Fibroblast of the conjunctiva (primary cell): ENCODE data around the gene PCTP.

Experiments used
- DNase-seq: peaks from one replicate; pipeline ENCODE4 v3.0.0-alpha.2; 2010; ENCODE audit warnings: low read depth

Gene PCTP

DNA sequence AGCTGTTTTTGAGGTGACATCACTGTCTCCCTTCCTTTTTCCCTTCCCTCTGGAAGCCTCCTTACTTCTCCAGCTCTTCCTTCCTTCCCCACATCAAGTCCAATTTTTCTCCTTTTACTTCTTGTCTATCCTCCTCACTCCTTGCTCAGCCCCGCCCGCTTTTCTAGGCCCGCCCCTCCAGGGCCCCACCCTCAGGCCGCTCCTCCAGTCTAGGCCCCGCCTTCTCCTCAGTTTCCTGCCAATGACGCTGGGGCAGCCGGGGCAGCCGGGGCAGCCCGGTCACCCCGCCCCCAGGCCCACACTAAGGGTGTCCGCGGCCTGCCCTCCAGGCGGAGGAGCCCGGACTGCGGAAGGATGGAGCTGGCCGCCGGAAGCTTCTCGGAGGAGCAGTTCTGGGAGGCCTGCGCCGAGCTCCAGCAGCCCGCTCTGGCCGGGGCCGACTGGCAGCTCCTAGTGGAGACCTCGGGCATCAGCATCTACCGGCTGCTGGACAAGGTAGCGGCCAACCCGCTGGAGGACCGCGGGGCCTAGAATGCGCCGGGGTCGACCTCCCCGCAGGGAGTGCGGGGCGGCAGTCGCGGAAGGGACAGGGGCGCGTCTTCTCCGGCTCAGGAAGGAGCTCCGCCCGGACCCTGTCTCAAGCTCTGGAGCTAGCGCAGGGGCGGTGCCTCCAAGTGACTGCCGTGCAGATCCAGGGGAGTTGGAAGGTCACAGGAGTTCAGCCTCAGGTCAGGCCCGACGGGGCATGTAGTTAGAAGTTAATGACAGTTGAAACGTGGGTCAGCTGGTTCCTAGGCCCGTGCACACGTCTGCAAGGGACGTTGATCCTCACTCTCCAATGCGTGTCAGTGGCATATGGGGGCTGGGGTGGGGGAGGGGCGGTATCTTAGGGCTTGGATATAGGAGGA, at the start of gene PCTP:
PCTP (plus strand) TSS at position 302 of the 908 bp plus-strand sequence; CDS start at position 355, 53 bp downstream.
- DNase-seq = peak; percentile 86

DNA sequence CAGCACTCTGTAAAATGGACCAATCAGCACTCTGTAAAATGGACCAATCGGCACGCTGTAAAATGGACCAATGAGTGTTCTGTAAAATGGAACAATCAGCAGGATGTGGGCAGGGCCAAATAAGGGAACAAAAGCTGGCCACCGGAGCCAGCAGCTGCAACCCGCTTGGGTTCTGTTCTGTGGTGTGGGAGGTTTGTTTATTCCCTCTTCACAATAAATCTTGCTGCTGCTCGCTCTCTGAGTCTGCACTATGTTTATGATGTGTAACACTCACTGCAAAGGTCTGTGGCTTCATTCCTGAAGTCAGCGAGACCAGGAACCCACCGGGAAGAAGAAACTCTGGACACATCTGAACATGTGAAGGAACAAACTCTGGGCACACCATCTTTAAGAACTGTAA, 48.7 kb upstream of the PCTP start:
- no peak for DNase-seq

DNA sequence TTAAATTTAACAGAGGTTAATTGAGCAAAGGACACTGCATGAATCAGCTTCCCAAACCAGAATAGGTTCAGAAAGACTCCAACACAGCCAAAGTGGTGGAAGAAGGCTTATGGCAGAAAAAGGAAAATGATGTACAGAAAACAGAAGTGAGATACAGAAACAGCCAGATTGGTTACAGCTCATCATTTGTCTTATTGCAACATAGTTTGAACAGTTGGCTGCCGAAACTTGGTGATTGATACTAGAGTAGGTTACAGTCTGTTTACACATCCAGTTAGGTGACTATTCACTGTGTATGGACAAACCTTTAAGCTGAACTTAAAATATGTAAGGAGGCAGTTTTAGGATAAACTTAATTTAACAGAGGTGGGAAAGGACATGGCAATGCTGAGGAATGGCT, 46.5 kb upstream of the PCTP start:
- DNase-seq = no peak

DNA sequence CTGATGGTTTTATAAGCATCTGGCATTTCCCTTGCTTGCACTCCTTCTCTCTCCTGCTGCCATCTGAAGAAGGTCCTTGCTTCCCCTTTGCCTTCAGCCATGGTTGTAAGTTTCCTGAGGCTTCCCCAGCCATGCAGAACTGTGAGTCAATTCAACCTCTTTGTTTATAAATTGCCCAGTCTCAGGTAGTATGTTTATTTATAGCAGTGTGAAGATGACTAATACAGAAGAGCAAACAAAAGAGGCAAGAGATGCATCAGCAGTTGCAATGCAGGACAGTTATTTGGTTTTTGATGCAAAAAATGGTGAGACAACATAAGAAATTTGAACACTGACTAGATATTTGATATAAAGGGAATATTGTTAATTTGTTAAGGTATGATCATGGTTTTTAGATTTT, 45.0 kb upstream of the PCTP start:
- no peak for DNase-seq

DNA sequence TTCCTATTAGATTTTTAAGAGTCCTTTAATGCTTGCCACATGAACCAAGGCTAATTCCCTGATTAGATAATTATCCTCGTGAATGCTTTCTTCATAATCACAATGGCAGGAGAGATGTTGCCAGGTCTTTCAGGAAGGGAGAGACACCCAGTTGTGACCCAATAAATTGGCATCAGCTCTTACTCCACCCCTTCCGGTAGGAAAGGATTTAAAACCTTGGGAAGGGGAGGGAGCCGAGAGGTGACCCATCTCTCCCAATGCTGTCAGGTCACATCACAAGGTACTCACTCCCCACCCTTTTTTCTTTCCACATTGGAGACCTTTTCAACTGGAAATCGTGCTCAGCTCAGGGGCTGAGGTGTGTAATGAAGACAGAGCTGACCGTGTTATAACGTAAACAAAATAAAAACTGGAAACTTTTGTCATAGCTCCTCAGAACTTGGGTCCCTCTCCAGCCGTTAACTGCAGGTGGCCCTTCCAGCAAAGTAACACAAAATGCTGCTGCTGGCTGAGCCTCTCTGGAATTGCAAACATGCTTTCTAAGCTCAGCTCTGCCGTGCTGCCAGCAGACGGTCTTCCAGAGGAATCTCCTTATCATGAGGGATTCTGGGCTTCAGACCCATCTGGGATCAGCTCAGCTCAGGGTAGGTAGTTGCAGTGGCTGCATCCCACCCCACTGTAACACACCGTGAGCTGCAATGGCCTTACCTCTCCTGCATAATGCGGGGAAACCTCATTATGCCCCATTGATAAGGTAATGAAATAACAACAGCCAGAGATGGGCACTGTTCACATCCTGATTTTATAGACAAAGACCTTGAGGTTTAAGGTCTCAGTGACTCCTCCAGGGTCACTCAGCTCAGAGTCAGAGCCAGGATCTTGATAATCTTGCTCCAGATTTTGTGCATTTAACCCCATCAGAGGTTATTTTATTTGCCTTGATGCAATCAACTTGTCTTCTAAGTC, 43.8 kb upstream of the PCTP start:
- DNase-seq = no peak

DNA sequence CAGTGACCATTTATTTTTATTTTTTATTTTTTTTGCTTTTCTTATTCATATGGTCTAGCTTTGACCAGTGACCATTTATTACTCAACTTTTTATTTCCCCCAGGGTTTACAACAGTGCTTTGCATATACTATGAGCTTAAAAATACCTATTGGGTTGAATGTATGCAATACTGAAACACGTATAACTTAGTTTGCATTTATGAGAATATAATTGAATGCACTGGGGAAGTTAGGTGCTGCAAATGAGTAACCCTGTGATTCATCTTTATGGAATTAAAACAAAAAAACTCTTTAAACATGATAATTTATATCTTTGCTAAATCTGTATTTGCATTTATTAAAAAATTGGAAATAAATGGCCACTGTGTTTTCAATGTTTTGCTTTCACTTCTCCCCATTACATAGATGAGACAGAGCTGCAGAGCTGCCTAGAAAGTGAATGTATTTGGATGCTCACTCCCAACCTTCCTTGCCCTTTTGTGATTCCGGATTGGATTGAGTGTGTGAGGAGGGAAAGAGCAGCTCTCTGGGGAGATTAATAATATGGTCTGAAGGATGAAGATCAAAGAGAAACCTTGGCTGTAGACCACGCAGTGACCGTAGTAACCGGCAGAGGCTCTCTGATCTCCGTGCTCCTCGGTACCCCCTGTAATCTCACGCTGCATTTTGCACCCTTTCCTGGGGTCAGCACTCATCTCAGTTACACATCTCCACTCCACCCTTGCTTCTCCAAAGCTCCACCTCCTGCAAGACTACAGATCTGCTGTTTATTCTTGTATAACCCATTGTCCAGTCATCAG, 42.5 kb upstream of the PCTP start:
- DNase-seq = no peak

DNA sequence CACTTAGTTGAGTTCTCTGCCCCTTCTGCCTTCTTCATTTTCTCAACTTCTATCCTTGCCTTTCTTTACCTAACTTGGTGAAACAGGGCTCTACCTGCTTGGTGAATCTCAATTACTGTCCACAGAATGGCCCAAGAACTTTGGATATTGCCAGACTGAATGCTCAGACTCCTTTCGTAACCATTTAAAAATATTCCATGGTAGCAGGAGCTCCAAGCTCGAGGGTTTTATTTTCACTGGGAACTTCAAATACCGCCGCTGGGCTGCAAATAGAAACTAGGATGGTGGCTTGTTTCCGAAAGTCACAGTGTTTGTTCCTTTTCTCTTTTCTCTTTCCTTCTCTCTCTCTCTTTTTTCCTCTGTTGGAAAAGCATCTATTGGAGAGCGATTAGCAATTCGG, 41.4 kb upstream of the PCTP start:
- DNase-seq = no peak

DNA sequence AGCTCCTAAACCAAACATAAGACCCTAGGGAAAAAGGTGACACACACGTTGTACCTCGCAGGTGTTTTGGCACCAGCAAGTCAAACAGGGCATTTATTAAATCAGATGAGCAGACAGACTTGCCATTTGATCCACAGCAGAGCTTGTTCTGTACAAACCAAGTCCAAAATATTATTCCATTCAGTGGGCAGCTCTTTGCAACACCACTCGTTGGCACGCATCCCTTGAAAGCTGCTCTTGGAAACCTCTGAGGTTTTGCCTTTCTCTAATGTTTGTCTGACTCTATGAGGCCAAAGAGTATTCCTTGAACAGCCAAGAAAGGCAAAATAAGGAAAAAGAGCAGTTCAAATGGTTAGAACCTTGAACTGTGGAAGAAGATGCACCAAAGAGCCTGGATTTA, 40.9 kb upstream of the PCTP start:
- DNase-seq = no peak

DNA sequence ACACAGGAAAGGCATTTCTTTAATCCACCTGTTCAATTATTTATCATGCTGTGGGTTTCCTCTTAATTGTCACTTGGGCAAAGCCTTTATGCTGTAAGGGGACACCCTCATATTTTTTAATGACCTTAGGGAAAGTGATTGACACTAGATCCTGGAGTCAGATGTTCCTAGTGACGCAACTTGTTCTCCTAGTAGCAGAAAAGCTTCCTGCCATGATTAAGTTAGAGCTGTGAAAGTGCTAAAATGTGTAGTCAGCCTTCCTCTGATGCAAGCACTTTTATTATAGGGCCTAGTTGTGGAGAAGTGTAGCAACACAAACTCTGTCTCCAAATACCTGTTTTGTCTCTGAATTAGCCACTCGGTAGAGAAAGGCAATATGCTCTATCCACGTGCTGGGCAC, 40.4 kb upstream of the PCTP start:
- no peak for DNase-seq

DNA sequence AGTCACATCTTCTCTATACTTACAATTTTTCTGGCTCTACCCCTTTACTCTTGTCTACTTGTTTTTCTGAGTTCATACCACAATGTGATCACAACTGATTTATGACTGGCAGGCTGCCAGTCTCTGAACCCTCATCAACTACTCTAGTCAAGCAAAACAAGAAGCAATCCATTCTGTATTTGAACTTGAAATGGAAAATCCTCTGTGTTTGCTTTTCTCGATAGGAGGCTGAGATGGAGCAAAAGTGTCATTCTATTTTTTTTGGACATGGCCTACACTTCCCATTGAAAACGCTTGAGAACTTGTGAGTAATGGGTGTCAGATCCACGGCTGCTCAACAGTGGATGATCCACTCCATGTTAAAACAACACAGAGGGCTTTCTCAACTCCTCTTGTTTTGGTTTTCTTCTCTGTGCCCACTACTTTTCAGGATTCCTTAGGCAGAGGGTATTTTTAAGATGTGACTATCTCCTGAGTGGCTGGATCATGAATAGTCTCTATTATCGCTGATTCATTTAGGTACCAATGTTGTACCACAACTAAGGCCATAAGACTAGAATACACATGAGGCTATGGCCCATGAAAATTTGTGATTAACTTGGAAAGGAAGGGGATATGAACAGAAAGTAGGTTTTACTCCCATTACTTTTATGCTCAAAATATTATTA, 39.9 kb upstream of the PCTP start:
- DNase-seq = no peak

DNA sequence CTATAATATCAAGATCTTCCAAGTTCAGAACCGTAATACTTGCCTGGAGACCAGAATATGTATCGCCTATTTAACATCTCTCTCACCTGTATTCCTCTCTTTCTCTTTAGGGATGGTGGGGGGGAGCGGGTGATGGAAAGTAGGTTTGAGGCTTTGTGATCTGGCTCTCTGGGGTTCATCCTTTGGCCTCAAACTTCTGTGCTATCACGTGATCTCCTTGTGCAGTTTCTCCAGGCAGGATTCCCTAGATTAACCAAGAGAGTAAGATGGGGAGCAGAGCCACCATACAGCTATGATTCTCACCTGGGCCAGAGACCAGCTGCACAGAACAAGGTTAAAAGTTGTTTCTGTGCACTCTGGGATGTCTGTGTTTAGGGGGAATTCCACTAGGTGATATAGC, 33.4 kb upstream of the PCTP start:
- no peak for DNase-seq

DNA sequence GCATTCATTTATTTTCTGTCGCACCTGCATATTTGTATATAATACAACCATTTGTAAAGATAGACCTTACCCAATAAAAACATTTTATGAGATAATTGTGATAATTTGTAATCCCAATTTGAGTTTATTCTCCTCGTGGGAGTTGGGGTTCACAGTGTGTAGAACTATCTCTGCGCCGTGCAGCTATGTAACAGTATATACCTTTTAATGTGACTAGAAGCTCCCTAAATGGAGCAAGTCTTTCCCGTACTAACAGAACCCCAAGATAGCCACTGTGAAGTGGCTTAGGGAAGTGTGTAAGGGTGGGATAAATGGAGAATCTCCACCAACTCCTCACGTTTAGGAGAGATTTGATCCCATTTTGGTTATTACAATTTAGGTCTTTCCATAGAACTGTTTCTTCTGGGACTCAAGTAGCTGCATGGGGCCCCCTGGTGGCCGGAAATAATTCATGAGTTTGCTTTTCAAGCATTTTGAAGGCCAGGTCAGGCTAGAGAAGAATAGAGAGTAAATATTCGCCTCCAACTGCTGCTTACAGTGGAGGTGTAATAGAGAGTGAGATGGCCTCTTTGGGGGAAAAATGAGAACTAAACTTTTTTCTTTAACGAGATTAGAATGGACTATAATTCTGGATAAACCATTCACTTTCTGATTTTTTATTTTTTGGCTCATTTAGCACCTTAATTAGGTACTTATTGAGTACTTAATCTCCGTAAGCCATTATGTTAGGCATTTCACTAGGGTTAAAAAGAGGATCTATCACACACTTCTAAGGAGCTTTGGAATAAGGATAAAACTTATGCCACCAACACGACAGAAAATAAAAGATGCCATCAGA, 32.7 kb upstream of the PCTP start:
- peak; percentile 58 for DNase-seq

DNA sequence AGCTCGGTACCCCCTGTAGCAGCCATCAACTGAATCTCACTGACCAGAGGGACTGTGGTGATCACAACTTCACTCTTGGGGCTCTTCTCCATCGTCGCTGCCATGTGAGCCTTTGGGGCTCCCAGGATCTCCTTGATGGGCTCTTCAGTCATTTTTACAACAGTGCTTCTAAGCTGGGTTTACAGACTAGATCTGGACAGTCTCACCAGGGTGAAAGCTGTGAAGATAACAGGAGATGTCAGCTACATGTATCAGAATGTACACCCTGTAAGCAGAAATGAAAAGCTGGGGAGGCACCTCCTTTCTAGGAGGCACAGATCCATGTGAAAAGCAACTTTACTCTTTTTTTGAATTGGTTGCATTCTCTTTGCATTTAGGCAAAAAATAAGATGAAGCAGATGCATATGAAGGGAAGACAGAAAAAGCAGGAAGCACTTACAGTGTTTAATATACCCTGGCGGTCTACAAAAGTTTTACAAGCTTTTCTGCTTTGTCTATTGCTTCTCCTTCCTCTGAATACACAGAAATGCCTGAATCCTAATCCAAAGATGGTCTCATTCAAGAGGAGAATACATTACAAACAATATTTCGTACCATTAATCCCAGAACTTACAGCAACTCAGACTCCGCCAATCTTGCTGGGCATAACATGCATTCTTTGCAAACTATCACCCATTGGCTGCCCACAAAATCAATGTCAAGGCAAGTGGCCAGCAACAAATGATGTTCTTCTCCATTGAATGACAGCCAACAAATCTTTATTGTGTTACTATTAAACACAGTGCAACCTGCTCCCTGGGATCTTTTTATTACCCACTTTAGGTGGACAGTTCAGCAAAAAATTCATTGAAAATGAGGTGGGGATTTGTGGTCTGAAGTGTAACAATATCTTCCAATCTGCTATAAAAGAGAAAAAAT, 29.7 kb upstream of the PCTP start:
- no peak for DNase-seq

DNA sequence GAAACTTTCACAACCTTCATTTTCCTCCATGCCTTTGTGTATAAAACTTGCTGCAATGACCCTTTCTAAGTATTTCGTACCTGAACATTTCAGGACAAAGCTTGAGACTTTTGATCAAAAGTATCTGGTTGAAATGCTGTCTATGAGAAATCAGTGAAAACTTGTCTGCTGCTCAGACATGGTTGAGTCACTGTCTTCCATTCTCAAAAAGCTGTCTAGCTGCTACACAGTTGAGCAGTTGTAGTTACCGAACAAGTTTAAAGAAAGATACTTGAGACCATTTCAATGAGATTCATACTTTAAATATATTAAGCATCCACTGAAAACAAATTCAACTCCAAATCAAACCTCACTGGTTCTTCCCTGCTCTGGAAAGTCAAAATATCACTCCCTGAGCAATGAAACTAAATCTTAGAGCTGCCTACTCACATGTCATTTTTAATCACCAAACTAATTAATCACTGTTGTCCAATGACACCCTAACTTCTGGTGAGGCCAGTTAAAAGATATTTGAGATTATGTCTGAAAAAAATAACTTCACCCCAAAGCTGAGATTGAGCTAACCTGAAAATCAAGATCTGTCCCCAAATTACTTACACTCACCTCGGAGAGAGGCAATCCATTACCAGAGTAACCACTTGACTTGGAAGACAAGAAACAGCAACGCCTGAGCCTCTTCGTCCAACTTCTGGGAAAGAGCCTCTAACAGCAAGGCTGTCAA, 28.7 kb upstream of the PCTP start:
- no peak for DNase-seq

DNA sequence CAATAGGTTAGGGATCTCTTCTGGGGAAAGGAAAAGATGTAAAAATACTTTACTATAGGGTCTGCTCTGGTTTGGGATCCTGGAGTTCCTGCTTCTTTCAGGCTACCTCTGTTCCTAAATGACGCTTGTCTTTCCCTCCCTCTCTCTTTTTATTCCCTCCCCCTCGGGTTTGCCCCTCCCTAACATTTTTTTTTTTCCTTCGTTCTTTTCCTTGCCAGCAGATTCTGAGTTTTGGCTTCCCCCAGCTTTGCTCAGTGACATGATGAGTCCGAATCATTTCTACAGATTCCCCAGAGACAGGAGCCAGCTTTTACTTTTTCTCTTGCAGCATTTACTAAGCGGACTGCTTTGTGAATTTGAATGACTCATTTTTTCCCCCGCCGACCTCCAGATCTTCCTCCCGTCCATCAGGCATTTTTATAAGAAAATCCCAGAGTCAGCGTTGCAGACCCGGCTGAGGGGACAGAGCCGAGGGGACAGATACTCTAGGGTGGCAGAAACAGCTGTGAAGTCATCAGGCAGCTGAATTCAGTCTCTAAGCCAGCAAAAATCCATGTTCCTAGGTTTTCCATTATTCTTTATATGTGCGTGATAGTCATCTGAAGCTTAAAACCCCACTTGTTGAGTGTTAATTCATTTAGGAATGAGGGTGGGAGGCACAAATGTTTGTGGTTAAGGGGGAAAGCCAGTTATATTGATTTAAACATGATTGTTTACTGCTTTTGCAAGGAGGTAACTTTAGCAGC, 27.9 kb upstream of the PCTP start, which contains the start of gene TMEM100:
TMEM100 (minus strand) TSS at position 123 of the 746 bp plus-strand sequence. CDS start 1,794 bp downstream, outside the sequence.
- DNase-seq = peak; percentile 96

DNA sequence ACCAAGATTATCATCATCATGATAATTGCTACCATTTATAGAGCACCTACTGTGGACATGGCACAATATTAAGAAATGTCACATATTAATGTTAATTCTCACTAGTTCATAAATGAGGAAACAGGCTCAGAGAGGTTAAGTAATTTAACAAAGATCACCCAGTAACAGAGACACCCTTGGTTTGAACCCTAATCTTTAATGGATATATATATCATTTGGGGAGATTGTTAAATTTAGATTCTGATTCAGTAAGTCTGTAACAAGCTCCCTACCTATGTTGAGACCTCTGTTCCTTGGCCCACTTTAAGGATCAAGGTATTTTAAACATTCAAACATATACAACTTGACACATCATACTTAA, 27.4 kb upstream of the PCTP start:
- DNase-seq = no peak

DNA sequence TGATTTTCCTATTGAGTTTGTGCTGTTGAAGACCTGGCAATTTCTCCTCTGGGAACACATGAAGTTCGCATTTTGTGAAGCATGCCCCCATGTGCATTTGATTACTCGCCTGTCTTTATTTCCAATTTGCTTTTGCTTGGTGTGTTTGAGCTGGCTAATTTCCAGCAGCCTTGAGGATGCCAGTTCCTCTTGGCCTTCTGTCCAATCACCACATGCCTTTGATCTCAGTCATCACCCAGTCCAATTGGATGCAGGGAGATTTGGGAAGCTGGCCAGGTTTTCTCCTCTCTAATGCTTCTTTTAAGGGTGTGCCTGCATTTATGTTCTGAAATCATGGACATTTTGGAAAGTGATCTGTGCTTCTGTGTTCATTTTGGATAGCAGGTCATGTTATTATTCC, 24.4 kb upstream of the PCTP start:
- DNase-seq = peak; percentile 99

DNA sequence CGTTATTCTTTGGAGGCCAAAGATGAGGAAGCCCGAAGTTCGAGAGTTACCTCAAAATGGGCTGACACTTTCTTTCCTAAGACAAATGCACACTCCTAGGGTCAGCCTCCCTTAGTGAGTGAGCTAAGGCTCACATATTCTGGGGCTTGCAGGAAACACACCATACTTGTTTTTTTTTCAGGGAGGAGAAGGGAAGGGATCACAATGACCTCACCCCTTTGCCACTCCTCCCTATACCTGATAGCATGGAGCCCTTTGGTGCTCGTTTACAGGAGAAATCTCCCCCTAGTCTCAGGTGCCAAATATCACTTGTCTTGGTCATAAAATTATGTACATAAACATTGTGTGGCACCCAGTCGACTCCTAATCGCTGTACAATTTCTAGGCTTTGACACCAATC, 23.6 kb upstream of the PCTP start:
- no peak for DNase-seq
